CD4-positive, alpha-beta T cell treated with Interleukin-1 beta for 1 hour (primary cell): Measurements from ENCODE around the gene SMG1.
"Not testable (repeated sequence)": the region's sequence is repeated elsewhere in the genome, so short reads cannot be mapped to it uniquely, and the experiment has no call there.

ENCODE experiments used
- DNase-seq, 2 donors: peaks; one replicate each; pipeline ENCODE4 v3.0.0-alpha.2; 2020 to 2022

SMG1 gene

DNA sequence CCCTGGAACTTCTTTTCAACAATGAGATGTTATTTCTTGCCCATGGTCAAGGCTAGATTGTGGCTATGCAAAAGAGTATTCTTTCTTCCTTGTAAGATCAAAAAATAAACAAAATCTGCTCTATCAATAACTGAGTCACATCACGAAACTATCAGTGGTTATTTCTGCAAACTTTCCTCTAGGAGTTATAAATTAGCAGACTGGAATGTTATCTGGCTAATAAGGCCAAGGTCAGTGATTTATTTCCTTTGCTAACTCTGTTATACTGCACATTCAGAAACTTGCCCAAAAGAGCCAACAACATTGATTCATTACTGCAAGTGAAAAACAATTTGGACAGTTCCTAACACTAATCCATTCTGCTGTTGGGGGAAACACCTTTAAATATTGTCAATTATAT lies 129.8 kb downstream of the SMG1 start:
- DNase-seq = no peak

DNA sequence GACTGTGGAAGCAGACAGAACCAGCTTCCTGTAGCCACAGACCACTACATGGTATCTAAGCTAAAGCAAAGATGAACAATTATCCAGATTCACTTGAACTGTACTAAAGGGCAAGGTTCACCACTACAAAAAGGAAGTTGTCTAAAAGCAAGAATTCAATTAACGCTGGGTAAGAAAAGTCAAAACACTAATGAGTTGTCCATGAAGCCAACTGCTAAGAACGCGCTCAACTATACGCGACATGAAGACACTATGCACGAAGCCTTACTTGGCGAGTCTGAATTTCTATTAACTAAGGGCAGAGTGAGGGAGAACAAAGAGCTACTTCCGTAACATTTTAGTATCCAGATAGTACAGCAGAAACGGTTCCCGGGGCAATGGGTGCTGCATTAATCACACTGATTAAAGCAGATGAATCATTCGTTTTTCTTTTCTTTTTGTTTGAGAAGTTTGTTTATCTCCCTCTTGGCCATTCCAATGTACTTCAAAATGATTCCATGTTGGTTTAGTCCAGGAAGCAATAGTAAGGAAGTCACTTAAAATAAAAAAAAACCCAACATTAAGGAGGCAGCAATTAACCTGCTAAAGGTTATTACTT lies 133.3 kb downstream of the SMG1 start:
- no peak for DNase-seq

DNA sequence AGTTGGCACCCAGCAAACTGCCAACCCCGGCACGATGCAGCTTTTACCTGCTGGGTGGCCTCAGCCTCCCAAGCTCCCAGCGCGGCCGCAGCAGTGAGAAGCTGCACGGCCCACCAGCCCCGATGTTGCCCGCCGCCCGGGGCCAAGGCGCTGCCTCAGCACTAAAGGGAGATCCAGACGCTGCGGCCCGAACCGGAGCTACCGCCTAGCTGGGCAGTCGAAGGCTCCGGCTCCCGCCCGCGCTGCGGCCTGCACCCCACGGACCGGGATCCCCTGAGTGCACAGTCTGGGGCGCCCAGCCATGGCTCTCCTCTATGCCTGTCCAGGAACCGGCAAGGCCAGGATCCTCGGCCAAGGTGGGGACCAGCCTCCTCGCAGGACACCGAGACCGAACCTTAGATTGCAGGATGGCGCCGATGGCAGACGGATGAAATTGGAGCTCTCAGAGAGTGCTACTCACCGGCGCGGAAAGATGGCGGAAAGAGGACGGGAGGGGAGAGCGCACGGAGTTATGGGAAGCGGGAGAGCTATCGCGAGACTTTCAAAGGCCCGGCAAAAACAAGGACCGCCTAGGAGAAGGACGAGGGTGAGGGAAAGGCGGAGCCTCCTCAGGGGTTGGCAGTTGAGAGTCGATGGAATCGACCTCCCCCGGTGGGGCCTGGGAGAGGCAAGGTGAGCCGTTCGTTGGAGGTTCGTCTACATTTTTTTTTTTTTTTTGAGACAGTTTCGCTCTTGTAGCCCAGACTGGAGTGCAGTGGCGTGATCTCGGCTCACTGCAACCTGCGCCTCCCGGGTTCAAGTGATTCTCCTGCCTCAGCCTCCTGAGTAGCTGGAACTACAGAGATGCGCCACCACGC lies 136.1 kb downstream of the SMG1 start, which contains the start of gene RPS15A:
RPS15A (minus strand) TSS at position 485 of the 857 bp plus-strand sequence. CDS start 1,221 bp downstream, outside the sequence.
- peak; percentile 95 to 96 for DNase-seq

DNA sequence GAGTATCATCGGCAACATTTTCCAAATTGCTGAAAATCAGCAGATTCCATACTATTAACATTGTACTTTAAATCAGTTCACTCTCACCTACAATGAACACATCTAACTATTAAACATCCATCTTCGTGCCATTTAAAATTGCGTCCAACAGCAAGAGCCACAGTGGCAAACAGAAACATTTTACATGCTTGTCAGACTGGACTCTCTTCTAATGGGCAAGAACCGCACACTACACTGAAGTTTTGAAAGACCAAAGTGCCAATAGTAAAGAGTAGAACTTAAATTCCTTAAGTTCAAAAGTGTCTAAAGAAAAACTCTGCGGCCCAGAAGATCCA lies 136.7 kb downstream of the SMG1 start:
- DNase-seq = no peak

DNA sequence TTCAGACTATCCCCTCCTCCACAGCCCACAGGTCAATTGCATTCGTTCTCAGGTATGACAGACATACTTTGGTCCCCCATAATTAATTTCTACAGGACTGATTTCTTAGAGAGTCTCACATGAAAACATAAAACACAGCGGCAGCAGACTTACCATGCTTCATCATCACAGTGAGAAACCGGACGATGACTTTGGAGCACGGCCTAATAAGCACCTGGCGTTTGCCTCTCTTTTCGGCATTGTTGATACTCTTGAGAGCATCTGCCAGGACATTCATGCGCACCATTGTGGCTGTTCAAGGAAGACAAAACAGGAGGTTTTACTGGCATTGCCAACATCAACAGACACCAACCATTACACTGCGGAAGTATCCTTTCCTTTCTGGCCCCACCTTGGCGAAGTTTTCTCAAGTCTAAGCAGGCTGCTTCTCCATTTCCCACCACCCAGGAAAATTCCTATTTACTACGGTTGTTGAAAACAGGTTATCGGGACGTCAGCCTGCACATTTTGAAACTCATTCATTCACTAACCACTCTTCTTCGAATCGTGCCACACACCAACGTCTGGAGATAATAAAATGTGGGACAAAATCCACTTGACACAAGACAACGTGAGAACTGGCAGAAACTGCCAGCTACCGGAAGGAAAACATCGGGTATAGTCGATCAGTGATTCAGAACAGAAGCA lies 137.2 kb downstream of the SMG1 start:
- DNase-seq = no peak

DNA sequence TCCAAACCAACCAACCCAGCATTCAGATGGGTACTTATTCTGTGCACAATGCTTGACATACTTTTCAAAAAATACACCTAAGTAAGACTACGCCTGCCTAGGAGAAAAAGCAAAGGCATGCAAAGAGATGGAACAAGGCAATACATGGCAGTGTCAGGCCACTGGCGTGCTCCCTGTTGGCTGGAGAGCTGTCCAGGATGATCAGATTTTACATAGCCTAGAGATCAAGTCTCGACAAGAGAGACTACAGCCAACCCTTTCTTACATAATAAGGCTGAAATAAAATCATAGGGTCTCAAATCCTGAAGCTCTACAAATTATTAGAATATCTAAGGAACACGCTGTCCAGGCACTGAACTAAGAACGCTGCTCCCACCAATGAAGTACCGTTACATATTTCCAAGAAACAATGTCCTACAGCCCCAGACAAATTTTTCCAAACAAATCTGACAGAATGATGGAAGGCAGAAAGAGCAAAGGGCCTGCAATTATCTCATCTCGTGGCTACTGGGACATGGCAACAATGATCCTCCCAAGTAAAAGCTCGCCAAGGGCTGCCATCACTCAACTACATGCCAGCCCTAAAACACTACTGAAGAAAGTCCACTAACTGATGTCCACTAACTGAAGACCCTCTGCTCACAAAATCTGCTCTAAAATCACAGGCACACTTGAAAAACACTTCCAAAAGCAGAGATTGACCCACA lies 141.1 kb downstream of the SMG1 start:
- no peak for DNase-seq

DNA sequence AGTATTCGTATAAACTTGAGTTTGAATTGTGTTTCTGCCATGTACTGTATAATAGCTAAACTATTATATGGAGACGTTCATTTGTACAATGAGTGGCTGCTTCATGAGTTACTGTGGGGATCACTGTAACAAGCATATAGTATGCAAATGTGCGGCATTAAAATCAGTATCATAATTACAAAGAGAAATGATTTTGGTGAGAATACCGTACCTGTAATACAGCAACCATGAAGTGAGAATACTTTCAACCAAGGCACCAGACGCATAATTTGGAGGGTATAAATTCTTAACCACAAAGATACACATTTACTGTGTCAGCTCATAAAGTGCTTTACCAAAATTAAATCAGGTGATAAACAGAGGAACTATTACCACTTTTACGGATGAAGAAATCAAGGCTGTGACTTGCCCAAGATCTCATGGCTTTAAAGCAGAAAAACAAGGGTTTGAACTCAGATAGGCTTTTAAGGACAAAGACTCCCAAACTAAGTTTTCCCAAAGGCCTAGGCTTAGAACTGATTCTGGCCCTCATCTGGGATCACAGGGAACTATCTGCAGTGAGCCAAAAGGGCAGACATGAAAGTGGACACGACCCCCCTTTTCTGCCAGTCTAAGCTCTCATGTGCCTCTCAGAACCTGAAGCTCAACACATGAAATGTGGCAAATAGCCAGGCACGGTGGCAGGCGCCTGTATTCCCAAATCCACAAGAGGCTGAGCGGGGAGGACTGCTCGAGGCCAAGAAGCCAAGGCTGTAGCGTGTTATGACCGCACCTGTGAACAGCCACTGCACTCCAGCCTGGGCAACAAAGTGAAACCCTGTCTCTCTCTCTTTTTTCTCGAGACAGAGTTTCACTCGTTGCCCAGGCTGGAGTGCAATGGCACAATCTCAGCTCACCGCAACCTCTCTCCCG lies 142.5 kb downstream of the SMG1 start:
- DNase-seq = no peak

DNA sequence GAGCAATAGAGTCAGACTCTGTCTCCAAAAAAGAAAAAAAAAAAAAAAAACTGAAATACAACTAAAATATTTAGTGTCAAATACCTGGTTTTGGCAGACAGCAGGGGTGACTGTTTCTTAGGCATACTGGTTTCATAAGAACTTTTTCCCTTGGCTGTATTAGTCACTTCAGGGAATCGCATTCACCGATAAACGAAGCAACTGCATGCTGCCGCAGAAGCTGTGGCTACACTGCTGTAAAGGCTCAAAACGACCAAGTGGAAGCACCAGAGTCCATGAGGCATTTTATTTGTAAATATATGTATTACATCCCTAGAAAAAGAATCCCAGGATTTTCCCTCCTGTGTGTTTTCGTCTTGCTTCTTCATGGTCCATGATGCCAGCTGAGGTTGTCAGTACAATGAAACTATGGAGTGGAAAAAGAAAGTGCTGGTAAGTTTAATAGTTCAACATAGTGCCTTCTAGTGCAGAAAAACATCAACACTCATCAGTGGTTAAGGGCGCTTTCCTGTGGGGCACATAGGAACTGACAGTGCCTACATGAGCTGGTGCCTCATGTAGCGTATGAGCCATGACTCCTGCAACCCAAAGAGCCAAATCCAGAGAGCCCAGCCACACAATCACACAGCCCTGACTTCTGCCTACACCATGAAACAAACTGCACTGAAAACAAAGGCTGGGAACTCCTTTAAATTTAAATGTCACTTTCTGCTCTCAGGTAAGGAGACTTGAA lies 143.3 kb downstream of the SMG1 start:
- peak in 1 of 2 donors; percentile 22 for DNase-seq

DNA sequence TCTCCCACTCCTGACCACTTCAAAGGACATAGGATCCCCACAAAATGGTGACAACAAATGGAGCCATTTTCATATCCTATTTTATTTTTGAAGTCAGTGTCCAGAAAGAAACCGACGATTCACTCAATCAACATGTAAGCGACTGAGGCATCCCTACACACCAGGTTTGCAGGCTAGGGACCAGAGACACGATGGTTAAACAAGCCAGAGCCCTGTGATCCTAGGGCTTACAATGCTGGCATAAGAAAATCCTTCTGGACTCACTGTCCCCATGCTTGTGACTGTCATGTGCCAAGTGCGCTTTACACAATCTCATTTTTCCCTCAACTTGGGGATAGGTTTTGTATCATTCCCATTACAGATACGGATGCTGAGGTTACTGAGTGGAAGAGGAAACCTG lies 145.0 kb downstream of the SMG1 start:
- not testable (repeated sequence) for DNase-seq

DNA sequence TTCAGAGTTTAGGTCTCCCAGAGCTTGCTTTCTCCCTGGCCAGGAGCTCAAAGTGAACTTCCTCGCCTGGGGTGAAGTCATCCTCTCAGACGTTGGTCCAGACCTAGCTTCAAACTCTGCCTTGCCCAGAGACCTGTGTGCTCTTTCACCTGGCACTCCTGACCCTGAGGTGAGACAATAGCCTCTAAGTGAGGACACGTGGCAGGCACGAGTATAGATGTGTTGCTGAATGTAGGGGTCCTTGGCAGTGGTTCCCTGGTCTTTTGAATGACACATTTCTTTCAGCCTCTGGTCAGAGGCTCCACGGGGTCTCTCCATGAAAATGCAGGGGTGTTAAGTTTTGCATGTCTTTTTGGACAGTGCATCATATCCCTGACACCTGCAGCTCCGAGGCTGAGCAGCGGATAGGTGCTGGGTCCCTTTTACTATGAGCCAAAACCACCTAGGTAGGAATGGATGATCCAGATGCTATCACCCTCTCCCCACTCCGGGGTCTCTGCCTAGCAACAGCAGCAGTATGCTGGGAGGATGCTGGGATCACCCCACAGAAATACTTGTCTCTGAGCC lies 145.7 kb downstream of the SMG1 start:
- not testable (repeated sequence) for DNase-seq

DNA sequence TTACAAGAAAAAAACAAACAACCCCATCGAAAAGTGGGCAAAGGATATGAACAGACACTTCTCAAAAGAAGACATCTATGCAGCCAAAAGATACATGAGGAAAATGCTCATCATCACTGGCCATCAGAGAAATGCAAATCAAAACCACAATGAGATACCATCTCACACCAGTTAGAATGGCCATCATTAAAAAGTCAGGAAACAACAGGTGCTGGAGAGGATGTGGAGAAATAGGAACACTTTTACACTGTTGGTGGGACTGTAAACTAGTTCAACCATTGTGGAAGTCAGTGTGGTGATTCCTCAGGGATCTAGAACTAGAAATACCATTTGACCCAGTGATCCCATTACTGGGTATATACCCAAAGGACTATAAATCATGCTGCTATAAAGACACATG lies 148.5 kb downstream of the SMG1 start:
- not testable (repeated sequence) for DNase-seq

DNA sequence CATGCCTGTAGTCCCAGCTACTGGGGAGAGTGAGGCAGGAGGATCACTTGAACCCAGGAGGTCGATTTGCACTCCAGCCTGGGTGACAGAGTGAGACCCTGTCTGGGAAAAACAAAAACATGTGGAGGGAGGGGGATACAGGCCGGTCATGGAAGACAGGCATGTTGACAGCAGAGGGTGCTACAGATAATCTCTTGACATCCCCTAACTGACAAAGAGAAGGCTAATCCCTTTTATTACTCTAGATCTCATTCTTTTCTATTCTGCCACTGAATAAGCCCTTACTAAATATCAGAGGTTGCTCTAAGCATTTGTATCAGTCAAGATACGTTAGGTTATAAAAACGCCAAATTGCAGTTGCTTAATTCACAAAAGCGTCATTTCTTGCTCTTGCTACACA lies 149.9 kb downstream of the SMG1 start:
- not testable (repeated sequence) for DNase-seq

DNA sequence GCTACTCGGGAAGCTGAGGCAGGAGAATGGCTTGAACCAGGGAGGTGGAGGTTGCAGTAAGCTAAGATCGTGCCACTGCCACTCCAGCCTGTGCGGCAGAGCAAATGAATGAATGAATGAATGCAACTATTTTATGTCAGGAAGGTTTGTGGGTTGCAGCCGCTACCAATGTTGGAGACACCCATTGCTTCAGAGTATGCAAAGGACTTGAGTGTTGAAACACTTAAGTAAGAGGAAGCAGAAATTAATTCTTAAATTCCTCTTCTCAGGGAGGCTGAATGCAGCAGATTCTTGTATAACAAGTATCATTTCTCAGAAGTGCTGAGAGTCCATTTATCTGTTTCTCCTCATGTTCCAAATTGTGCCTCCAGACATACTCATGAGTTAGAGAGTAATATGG lies 151.6 kb downstream of the SMG1 start:
- not testable (repeated sequence) for DNase-seq

DNA sequence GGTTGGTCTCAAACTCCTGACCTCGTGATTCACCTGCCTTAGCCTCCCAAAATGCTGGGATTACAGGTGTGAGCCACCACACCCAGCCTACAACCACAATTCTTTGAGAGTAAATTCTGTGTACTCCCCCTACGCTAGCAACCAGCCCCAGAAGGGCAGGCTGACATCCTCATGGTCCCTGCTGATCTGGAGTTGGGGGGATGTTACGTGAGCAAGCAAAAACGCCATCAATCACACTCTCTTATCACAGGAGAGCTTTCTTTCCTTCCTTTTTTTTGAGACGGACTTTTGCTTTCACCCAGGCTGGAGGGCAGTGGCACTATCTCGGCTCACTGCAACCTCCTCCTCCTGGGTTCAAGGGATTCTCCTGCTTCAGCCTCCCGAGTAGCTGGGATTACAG lies 154.0 kb downstream of the SMG1 start:
- DNase-seq = not testable (repeated sequence)

DNA sequence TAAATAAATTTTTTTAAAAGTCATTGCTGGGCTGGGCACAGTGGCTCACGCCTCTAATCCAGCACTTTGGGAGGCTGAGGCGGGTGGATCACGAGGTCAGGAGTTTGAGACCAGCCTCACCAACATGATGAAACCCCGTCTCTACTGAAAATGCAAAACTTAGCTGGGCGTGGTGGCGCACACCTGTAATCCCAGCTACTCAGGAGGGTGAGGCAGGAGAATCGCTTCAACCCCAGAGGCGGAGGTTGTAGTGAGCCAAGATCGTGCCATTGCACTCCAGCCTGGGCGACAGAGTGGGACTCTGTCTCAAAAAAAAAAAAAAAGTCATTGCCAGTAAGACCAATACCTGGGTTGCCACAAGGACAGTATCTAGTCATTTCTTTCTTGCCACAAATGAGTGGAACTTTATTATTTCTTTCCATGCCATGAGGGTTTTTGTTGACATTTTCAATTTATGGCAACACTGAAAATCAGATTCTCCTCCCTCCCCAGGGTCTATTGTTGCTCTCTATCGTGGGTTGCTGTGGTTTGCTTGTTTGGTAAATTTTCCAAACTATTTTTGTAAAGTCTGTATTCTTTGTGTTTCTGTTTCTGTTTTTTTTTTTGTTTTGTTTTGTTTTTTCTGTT lies 155.8 kb downstream of the SMG1 start:
- DNase-seq = not testable (repeated sequence)

DNA sequence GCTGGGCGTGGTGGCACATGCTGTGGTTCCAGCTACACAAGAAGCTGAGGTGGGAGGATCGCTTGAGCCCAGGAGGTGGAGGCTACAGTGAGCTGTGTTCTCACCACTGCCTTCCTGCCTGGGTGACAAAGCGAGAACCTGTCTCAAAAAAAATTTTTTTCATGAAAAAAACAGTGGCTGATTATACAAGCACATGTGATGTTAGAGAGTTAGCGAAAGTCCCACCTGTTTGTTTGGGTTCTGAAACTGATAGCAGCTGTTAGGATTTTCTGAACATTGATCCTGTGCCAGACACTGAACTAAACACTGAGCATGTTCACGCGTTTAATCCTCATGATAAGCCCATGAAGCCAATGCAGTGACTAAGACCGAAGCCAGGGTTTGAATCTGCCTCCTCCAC lies 159.0 kb downstream of the SMG1 start:
- DNase-seq = peak; percentile 49 to 60

DNA sequence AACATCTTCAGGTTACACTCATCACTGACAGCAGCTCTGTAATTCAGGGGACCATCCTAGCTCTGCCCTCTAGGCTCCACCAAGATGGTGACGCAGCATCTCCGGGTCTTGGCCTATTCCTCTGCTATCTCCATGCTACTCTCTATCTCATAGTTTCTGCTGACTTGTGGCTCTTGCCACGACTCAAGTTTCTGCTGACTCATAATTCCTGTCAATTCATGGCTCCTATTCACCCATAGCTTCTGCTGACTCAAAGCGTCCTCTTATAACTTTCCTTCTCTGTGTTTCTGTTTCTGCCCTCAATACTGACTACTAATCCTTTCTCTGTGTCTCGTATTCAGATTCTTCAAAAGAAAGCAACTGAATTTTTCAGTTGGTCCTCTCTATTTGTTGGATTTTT lies 163.5 kb downstream of the SMG1 start:
- not testable (repeated sequence) for DNase-seq

DNA sequence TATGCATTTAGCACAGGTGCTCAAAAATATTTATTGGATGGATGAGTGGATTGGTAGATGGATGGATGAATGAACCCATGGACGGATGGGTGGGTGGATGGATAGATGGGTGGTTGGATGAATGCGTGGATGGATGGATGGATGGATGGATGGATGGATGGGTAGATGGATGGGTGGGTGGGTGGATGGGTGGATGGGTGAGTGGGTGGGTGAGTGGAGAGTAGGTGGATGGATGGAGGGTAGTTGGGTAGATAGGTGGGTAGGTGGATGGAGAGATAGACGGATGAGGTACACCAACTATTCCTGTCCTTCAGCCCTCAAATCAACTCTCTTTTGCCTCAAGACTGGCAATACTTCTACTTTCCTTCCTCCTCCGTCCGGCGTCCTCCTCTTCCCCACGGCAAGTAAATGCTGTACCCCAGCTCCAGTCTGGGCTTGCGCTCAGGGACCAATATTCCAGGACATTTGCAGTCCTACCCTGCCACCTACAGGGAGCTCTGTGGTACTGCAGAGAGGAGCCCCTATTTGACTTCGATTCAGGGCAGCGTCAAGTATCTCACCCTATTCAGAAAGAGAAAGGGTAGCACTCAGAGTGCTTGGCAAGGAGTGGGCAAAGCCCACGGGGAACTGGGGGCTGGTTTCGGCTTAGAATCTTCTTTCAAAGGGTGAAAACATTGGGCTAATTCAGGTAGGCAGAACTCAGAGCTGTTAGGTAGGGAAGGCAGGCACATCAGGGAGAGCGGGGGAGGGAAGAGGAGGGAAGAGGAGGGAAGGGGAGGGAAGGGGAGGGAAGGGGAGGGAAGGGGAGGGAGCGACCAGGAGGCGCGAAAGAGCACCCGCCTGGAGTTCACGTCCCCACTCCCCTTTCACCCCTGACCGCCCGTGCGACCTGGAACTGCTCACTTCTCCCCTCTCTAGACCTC lies 166.3 kb downstream of the SMG1 start:
- peak; percentile 64 to 75 for DNase-seq

DNA sequence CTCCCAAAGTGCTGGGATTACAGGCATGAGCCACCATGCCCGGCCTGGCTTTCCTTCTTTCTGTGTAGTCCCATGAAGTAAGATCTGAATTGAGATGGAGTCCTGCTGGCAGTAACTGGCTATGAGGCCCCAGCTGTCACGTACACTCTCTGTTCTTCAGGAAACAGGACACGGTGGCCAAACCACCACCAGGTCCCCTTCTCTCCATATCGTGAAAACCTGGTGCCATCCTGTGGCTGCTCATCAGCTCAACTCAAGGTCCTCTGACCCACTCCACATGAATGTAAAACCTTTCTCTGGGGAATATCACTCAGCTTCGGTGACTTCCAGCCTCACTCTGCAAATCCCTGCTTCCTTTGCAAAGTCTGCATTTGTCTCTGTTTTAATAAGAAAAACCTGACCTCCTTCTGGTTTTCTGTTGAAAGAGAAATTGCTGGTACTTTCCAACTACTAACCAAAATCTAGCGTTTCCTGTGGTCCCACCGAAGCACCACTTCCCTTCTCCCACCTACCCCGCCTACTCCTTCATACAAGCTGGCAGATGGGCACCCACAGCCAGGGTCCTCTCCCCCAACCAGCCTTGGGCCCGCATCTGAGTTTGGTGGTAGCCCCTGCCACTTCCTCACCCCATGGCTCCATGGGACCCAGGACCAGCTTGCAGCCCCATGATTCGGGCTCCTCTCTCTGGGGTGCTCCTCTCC lies 168.1 kb downstream of the SMG1 start:
- not testable (repeated sequence) for DNase-seq
